ENCODE data around the gene GTF2A2. TPM values are rescaled to one million over a fixed set of nuclear protein-coding genes. Genes with fewer than 3 reads are reported as not detected.

Gene GTF2A2
- total RNA-seq, 3 donors from 2014 or later (not counting 1 experiment from before 2014, with no cell fraction given) = 34.7 to 57.4 (median 39.0) TPM

DNA sequence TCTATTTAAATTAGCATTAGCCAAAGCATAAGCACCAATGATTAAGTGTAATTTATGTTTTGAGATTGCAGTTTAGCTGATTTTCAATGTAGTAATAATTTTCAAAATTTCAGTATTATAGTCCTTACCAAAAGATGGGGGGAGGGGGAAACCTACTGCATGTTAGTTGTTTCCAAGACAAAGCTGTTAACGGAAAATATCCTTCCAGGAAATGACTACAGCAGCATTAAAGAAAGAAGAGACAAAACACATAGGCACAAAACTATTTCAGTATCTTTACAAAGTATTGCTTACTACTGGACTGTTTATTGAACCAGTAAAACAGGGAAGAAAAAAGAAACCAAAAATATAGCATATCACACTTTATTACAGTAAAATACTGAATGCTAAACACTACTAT, 21.3 kb upstream of the GTF2A2 start:
- Mint-ChIP-seq H3K36me3 (peaks cover 12% of the 10 kb centered on the region), H3K4me1 (peaks cover 18 to 19% of the 10 kb centered on the region in 2 donors), H3K9me3 (no peaks in the 10 kb centered on the region), H3K27me3 (ENCODE audit: low read depth in 2 of 2) (no peaks in the 10 kb centered on the region), H3K4me3 (no peak overlapping the region), H3K27ac (peak overlapping the region in 1 of 2 donors; percentile 48)
- WGBS (ENCODE audit: insufficient coverage) = no CpG with 5 or more reads among the region's 1 CpG
- no peak for ATAC-seq
- H3K9me3 ChIP-seq (ENCODE audit: control insufficient read depth, insufficient read depth, low read length) = no peaks in the 10 kb centered on the region
- TF ChIP-seq, protein P1, sequence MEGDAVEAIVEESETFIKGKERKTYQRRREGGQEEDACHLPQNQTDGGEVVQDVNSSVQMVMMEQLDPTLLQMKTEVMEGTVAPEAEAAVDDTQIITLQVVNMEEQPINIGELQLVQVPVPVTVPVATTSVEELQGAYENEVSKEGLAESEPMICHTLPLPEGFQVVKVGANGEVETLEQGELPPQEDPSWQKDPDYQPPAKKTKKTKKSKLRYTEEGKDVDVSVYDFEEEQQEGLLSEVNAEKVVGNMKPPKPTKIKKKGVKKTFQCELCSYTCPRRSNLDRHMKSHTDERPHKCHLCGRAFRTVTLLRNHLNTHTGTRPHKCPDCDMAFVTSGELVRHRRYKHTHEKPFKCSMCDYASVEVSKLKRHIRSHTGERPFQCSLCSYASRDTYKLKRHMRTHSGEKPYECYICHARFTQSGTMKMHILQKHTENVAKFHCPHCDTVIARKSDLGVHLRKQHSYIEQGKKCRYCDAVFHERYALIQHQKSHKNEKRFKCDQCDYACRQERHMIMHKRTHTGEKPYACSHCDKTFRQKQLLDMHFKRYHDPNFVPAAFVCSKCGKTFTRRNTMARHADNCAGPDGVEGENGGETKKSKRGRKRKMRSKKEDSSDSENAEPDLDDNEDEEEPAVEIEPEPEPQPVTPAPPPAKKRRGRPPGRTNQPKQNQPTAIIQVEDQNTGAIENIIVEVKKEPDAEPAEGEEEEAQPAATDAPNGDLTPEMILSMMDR (IDR thresholded peaks at IDR 0.05) = no peak
- intact Hi-C loops (cut with micrococcal nuclease) = no loop called here
- no peaks in the 10 kb centered on the region for H3K27me3 ChIP-seq (ENCODE audit: control insufficient read depth, insufficient read depth, low read length)
- peaks cover 79% of the 10 kb centered on the region for H3K36me3 ChIP-seq (ENCODE audit: control insufficient read depth, insufficient read depth, low read length)
- H3K27ac ChIP-seq (ENCODE audit: low read length) = no peak overlapping the region
- DNase-seq = no peak
- H3K4me1 ChIP-seq (ENCODE audit: control insufficient read depth, insufficient read depth, low read length) = no peaks in the 10 kb centered on the region
- H3K4me3 ChIP-seq (ENCODE audit: low read length) = no peak overlapping the region

- H3K27ac ChIP-seq (ENCODE audit: low read length) = no peak overlapping the region
- intact Hi-C loops (cut with micrococcal nuclease) = no loop called here
- peak overlapping the region in 1 of 2 donors; percentile 48 for H3K27ac Mint-ChIP-seq
- ATAC-seq = no peak
- no peak for DNase-seq
- H3K9me3 Mint-ChIP-seq = no peaks in the 10 kb centered on the region
- no peaks in the 10 kb centered on the region for H3K27me3 Mint-ChIP-seq (ENCODE audit: low read depth in 2 of 2)
- H3K4me1 Mint-ChIP-seq = peaks cover 14 to 15% of the 10 kb centered on the region in 2 donors
- no peaks in the 10 kb centered on the region for H3K27me3 ChIP-seq (ENCODE audit: control insufficient read depth, insufficient read depth, low read length)
- H3K4me3 ChIP-seq (ENCODE audit: low read length) = no peak overlapping the region
- H3K36me3 ChIP-seq (ENCODE audit: control insufficient read depth, insufficient read depth, low read length) = peaks cover 82% of the 10 kb centered on the region
- H3K36me3 Mint-ChIP-seq = peaks cover 12% of the 10 kb centered on the region
- TF ChIP-seq, protein P1 (IDR thresholded peaks at IDR 0.05) = no peak
- no CpG with 5 or more reads among the region's 1 CpG for WGBS (ENCODE audit: insufficient coverage)
- no peak overlapping the region for H3K4me3 Mint-ChIP-seq
- no peaks in the 10 kb centered on the region for H3K9me3 ChIP-seq (ENCODE audit: control insufficient read depth, insufficient read depth, low read length)
- no peaks in the 10 kb centered on the region for H3K4me1 ChIP-seq (ENCODE audit: control insufficient read depth, insufficient read depth, low read length)
Observed at GRCh38 chr15:59678172-59678571, 20.9 kb upstream of the GTF2A2 start.

DNA sequence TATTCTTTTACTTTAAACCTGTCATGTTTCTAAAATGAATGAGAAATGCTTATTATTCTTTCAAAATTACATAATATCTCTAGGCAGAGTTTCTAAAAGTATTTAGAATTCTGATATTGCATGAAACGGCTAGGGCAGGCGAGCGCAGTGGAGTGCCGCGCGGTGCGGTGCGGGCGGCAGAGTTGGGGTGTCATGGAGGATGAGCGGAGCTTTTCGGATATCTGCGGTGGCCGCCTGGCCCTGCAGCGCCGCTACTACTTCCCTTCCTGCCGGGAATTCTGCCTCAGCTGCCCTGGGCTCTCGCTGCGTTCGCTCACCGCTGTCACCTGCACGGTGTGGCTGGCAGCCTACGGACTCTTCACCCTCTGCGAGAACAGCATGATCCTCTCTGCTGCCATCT, 19.2 kb upstream of the GTF2A2 start:
- TF ChIP-seq, protein P1 (IDR thresholded peaks at IDR 0.05) = no peak
- H3K36me3 Mint-ChIP-seq = peaks cover 12% of the 10 kb centered on the region
- ATAC-seq (no peak), DNase-seq (no peak)
- no peaks in the 10 kb centered on the region for H3K27me3 ChIP-seq (ENCODE audit: control insufficient read depth, insufficient read depth, low read length)
- 98% methylated on average over 23 of the region's 23 CpGs for WGBS (ENCODE audit: insufficient coverage)
- no peaks in the 10 kb centered on the region for H3K9me3 ChIP-seq (ENCODE audit: control insufficient read depth, insufficient read depth, low read length)
- H3K4me3 ChIP-seq (ENCODE audit: low read length) = no peak overlapping the region
- H3K36me3 ChIP-seq (ENCODE audit: control insufficient read depth, insufficient read depth, low read length) = peaks cover 89% of the 10 kb centered on the region
- intact Hi-C loops (cut with micrococcal nuclease) = no loop called here
- H3K9me3 Mint-ChIP-seq = no peaks in the 10 kb centered on the region
- H3K4me1 Mint-ChIP-seq = peaks cover 10 to 11% of the 10 kb centered on the region in 2 donors
- H3K27me3 Mint-ChIP-seq (ENCODE audit: low read depth in 2 of 2) = no peaks in the 10 kb centered on the region
- H3K27ac Mint-ChIP-seq = no peak overlapping the region
- H3K4me1 ChIP-seq (ENCODE audit: control insufficient read depth, insufficient read depth, low read length) = no peaks in the 10 kb centered on the region
- H3K27ac ChIP-seq (ENCODE audit: low read length) = no peak overlapping the region
- no peak overlapping the region for H3K4me3 Mint-ChIP-seq

GRCh38 chr15:59674361-59674877, 17.1 kb upstream of the GTF2A2 start:
- no peak overlapping the region for H3K27ac Mint-ChIP-seq
- no peaks in the 10 kb centered on the region for H3K9me3 ChIP-seq (ENCODE audit: control insufficient read depth, insufficient read depth, low read length)
- TF ChIP-seq, protein P1 (IDR thresholded peaks at IDR 0.05) = no peak
- no peak overlapping the region for H3K27ac ChIP-seq (ENCODE audit: low read length)
- no peaks in the 10 kb centered on the region for H3K27me3 ChIP-seq (ENCODE audit: control insufficient read depth, insufficient read depth, low read length)
- no peak overlapping the region for H3K4me3 ChIP-seq (ENCODE audit: low read length)
- ATAC-seq = no peak
- H3K9me3 Mint-ChIP-seq = no peaks in the 10 kb centered on the region
- peaks cover 10 to 11% of the 10 kb centered on the region in 2 donors for H3K4me1 Mint-ChIP-seq
- intact Hi-C loops (cut with micrococcal nuclease) = no loop called here
- no peaks in the 10 kb centered on the region for H3K27me3 Mint-ChIP-seq (ENCODE audit: low read depth in 2 of 2)
- WGBS (ENCODE audit: insufficient coverage) = 100% methylated on average over 3 of the region's 3 CpGs
- H3K4me3 Mint-ChIP-seq = no peak overlapping the region
- DNase-seq = no peak
- peaks cover 16% of the 10 kb centered on the region for H3K36me3 Mint-ChIP-seq
- peaks cover 85% of the 10 kb centered on the region for H3K36me3 ChIP-seq (ENCODE audit: control insufficient read depth, insufficient read depth, low read length)
- no peaks in the 10 kb centered on the region for H3K4me1 ChIP-seq (ENCODE audit: control insufficient read depth, insufficient read depth, low read length)

All from natural killer cell (primary cell).